Skin of body (tissue), 2 donors: ENCODE results near the gene MARCHF9. TPM values are rescaled to one million over a fixed set of nuclear protein-coding genes. Genes with fewer than 3 reads are reported as not detected.
"Not testable (repeated sequence)": the region's sequence is repeated elsewhere in the genome, so short reads cannot be mapped to it uniquely, and the experiment has no call there.

Experiments used
- DNase-seq: peaks from one replicate; lab custom pipeline; 2025; lab: John Stamatoyannopoulos, UW
- total RNA-seq: library from RNA; depleted of rRNA; stranded (reverse); fragments of >200 nt; gene quantifications from one replicate; pipeline ENCODE4 v1.2.3, GENCODE V29; 2014

Gene MARCHF9, protein sequence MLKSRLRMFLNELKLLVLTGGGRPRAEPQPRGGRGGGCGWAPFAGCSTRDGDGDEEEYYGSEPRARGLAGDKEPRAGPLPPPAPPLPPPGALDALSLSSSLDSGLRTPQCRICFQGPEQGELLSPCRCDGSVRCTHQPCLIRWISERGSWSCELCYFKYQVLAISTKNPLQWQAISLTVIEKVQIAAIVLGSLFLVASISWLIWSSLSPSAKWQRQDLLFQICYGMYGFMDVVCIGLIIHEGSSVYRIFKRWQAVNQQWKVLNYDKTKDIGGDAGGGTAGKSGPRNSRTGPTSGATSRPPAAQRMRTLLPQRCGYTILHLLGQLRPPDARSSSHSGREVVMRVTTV
- 5.9 TPM for total RNA-seq

DNA sequence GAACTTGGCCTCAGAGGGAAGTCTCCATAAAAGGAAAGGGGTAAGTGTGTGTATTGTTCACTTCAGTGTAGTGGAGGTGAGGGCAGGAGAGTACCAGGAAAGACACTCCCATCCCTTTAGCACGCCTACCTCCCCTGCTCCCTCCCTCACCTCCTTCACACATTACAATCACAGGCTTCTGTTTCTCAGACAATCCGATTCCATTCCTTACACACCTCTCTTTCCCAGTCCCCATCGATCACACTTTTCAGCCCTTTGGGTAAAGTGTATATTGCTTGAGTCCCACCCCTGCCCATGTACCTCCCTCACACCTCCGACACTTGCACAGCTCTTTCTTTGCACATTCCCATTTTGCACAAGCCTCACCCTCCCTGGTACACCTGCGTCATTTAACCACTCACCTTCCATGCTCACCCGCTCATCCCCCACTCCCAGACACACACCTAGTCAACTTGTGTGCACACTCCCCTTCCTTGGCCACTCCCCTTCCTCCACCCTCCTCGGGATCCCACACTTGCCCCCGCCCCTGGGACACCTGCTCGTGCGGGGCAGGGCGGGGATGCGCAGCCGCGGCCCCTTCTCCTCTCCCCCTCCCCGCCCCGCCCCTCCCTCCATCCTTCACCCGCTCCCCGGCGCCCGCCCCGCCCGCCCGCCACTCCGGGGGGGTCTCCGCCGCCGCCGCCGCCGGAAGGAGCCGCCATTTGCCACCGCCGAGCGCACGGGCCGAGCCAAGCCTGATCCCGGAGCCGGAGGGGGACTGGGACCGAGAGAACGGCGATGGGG, at the start of gene MARCHF9:
TSS of gene MARCHF9 (plus strand) at position 693 of the 783 bp plus-strand sequence. CDS start 426 bp downstream, outside the sequence.
- DNase-seq: no peak

DNA sequence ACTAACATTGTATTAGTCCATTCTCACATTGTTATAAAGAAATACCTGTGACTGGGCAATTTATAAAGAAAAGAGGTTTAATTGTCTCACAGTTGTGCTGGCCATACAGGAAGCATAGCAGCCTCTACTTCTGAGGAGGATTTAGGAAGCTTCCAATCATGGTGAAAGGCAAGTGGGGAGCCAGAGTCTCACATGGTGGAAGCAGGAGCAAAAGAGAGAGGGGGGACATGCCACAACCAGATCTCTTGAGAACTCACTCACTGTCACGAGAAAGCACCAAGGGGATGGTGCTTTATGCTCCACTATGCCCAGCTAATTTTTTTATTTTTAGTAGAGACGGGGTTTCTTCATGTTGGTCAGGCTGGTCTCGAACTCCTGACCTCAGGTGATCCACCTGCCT, 47.7 kb upstream of the MARCHF9 start:
- no peak for DNase-seq

DNA sequence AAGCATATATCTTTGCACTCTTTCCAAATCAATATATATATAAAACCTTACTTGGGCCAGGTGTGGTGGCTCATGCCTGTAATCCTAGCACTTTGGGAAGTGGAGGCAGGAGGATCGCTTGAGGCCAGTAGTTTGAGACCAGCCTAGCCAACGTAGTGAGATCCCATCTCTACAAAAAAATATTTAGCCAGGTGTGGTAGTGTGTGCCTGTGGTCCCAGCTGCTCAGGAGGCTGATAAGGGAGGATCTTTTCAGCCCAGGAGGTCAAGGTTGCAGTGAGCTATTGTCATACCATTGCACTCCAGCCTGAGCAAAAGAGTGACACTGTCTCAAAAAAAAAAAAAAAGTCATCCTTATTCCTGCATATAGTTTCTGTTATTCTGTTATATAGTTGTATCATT, 46.6 kb upstream of the MARCHF9 start:
- DNase-seq: no peak

DNA sequence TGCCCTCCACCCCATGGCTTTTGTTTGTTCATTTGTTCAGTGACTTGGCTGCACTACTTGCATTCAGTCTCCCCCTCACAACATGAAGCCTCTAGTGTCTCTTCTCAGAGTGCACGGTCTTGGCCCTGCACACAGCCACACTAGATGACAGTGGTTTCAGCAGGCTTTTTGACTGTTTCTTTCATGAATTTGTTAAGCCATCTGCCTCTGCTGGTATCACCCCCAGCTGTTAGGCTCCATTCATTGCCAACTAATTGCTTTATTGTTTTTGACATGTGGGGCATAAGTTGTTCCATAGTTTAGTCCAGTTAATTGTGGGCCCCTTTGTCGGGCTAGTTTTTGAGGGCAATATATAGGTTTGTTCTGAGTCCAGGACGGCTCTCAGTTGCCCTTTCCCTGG, 42.2 kb upstream of the MARCHF9 start:
- no peak for DNase-seq

DNA sequence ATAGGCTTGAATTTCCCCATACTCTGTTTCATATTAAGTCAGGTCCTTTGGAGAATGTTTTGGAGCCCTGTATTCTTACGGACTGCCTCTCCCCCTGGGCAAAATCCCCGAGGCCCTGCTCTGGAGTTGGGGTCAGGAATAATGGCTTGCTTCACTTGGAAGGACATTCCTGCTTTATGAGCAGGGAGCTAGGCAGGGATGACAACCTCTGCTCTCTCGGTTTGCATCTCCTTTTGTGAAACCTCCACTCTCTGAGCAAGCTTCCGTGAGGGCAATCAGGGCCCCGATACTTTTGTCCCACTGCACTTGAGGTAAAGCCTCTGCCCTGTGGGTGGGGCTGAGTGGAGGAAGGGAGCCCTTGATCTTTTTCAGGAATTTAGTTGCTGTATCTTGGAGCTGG, 41.7 kb upstream of the MARCHF9 start:
- no peak for DNase-seq

DNA sequence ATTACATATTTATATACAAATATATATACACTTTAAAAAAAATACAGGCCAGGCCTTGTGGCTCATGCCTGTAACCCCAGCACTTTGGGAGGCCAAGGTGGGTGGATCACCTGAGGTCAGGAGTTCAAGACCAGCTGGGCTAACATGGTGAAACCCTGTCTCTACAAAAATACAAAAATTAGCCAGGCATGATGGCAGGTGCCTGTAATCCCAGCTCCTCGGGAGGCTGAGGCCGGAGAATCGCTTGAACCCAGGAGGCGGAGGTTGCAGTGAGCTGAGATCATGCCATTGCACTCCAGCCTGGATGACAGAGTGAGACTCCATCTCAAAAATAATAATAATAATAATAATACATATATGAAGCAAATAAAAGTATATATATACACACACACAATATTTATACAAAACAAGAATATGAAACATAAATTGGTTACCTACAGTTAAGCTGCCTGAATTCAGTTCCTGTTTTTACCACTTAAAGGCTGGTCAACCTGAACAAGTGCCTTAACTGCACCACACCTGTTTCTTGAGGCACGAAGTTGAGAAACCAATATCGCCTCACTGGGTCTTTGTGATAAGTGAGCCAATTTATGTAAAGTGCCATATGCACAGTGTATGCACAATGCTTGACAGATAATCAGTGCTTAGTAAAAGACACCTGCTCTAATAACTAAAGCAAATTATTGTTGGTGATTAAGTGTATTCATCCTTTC, 39.7 kb upstream of the MARCHF9 start:
- not testable (repeated sequence) for DNase-seq

DNA sequence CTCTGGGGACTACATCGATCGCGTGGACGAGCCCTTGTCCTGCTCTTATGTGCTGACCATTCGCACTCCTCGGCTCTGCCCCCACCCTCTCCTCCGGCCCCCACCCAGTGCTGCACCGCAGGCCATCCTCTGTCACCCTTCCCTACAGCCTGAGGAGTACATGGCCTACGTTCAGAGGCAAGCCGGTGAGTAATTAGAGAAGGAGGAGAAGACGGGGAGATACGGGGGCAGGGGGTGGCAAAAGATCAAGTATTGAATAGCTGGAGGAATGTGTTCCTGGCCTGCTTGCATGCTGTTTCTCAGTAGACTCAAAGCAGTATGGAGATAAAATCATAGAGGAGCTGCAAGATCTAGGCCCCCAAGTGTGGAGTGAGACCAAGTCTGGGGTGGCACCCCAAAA, 39.1 kb upstream of the MARCHF9 start:
- DNase-seq: no peak

DNA sequence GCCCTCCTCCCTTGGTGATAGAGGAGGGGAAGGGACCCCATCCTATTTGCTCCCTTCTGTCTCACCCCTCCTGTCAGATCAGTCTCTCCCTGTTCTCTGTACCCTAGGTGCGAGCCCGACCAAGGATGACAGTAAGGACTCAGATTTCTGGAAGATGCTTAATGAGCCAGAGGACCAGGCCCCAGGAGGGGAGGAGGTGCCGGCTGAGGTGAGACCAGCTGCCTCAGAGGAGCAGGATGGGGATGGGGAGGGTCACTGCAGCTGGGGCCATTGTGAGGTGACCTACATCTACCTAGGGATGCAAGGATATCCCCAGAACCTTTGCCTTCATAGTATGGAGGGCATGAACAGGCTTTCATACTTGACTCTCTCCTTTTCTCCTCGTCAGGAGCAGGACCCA, 38.6 kb upstream of the MARCHF9 start:
- no peak for DNase-seq

DNA sequence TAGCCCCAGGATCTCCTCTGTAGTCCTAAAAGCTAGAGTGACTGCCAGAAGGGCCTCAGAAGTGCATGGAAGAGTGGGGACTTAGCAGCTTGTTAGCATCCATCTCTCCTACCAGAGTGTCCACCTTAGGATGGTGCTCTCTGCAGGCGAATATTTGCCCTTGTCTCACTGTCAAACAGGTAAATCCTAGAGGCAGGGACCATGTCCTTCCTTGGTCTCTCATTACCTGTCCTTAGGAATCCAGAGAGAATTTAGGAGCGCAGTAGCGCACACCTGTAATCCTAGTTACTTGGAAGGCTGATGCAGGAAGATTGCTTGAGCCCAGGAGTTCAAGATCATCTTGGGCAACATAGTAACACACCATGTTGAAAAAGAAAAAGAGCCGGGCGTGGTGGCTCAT, 37.8 kb upstream of the MARCHF9 start:
- DNase-seq: no peak

DNA sequence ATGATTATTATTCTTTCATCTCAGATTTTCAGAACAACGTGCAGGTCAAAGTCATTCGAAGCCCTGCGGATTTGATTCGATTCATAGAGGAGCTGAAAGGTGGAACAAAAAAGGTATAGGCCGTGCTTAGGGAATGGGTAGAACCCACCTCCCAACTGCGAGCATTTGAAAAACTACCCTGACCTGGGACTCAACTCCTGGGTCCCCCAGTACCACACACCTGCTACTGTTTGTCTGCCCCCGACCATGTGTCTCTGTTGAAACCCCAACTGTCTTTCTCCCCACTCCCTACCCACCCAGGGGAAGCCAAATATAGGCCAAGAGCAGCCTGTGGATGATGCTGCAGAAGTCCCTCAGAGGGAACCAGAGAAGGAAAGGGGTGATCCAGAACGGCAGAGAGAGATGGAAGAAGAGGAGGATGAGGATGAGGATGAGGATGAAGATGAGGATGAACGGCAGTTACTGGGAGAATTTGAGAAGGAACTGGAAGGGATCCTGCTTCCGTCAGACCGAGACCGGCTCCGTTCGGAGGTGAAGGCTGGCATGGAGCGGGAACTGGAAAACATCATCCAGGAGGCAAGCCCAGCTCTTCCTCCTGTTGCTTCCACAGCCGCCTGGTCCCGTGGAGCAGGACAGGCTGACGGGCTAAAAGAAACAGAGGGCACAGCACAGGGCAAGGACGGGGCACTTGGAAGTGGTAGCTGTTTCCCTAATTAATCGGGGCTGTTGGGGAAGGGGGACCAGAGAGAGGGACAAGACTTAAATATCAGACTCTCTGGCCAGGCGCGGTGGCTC, 36.9 kb upstream of the MARCHF9 start:
- no peak for DNase-seq

DNA sequence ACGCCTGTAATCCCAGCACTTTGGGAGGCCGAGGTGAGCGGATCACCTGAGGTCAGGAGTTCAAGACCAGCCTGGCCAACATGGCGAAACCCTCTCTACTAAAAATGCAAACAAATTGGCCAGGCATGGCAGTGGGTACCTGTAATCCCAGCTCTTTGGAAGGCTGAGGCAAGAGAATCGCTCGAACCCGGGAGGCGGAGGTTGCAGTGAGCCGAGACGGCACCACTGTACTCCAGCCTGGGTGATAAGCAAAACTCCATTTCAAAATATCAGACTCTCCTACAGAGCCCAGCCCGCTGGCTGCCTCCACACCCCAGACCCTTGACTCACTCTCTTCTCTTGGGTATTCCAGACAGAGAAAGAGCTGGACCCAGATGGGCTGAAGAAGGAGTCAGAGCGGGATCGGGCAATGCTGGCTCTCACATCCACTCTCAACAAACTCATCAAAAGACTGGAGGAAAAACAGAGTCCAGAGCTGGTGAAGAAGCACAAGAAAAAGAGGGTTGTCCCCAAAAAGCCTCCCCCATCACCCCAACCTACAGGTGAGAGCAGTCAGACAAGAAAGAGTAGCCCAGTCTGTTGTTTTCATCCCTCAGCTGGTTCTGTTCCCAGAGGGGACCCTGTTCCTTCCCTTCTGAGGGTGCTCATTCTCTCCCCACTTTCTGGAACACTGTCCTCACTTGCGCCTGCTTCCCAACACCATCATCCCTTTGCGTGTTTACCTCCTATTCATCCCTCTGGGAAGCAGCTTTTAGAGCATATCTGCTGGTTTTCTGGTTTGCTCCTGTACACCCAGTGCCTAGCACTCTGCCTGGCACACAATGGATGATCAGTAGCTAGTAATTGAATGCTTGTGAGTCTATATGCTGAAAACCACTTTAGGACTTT, 36.0 kb upstream of the MARCHF9 start:
- DNase-seq: no peak

DNA sequence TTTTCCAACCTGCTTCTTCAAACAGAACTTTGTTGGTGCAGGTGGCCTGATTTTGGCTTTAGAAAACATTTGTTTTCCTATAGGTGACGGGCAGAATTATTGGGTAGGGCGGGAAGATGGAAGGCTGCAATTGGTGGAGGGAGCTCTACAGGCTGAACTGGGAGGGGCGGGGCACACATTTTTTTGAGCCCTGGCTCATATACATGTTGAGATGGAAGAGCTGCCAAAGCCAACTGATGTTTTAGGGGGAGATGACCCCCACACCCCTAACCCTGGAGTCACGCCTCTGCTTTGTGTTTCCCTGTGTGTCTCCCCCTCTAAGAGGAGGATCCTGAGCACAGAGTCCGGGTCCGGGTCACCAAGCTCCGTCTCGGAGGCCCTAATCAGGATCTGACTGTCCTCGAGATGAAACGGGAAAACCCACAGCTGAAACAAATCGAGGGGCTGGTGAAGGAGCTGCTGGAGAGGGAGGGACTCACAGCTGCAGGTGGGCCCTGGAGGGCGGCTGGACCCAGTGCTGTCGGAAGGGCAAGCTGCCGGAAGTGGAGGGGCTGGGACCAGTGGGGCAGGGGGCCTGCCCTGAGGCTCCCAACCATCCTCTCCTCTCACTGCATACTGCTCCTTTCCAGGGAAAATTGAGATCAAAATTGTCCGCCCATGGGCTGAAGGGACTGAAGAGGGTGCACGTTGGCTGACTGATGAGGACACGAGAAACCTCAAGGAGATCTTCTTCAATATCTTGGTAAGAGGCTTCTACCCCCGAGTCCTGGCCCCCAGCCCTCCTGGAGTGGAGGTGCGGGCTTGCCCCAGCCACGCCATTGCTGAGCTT, 34.9 kb upstream of the MARCHF9 start:
- DNase-seq: no peak

DNA sequence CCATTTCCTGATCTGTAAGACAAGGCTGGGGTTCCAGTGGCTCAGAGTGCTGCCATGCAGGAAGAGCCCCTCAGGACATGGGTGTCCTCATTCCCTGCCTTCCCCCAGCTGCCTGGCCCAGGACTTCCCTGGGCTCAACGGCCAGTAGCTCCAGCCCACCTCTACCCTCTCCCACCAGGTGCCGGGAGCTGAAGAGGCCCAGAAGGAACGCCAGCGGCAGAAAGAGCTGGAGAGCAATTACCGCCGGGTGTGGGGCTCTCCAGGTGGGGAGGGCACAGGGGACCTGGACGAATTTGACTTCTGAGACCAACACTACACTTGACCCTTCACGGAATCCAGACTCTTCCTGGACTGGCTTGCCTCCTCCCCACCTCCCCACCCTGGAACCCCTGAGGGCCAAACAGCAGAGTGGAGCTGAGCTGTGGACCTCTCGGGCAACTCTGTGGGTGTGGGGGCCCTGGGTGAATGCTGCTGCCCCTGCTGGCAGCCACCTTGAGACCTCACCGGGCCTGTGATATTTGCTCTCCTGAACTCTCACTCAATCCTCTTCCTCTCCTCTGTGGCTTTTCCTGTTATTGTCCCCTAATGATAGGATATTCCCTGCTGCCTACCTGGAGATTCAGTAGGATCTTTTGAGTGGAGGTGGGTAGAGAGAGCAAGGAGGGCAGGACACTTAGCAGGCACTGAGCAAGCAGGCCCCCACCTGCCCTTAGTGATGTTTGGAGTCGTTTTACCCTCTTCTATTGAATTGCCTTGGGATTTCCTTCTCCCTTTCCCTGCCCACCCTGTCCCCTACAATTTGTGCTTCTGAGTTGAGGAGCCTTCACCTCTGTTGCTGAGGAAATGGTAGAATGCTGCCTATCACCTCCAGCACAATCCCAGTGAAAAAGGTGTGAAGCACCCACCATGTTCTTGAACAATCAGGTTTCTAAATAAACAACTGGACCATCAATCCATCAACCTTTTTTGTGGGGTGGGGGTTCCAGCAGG, 34.0 kb upstream of the MARCHF9 start:
- no peak for DNase-seq

DNA sequence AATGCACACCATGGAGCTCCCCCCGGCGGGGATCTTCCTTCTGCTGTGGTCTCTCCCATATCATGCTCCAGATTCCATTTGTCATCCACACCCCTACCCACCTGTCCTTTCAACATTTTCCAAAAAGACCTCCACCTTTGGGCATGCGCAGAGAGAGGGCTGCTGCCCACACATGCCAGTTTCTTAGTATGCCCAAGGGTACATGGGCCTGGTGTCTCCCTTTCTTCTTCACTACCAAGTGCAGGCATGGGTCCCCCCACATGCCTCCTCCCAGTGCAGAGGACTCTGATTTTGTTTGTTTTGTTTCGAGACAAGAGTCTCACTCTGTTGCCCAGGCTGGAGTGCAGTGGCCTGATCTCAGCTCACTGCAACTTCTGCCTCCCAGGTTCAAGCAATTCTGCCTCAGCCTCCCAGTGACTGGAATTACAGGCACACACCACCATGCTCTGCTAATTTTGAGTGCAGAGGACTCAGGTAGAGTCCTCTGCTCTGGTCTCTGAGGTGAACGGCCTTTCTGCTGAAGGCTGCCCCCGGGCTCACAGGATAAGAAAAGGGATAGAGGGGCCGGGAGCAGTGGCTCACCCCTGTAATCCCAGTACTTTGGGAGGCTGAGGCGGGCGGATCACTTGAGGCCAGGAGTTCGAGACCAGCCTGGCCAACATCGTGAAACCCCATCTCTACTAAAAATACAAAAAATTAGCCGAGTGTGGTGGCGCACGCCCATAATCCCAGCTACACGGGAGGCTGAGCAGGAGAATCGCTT, 32.9 kb upstream of the MARCHF9 start:
- not testable (repeated sequence) for DNase-seq

DNA sequence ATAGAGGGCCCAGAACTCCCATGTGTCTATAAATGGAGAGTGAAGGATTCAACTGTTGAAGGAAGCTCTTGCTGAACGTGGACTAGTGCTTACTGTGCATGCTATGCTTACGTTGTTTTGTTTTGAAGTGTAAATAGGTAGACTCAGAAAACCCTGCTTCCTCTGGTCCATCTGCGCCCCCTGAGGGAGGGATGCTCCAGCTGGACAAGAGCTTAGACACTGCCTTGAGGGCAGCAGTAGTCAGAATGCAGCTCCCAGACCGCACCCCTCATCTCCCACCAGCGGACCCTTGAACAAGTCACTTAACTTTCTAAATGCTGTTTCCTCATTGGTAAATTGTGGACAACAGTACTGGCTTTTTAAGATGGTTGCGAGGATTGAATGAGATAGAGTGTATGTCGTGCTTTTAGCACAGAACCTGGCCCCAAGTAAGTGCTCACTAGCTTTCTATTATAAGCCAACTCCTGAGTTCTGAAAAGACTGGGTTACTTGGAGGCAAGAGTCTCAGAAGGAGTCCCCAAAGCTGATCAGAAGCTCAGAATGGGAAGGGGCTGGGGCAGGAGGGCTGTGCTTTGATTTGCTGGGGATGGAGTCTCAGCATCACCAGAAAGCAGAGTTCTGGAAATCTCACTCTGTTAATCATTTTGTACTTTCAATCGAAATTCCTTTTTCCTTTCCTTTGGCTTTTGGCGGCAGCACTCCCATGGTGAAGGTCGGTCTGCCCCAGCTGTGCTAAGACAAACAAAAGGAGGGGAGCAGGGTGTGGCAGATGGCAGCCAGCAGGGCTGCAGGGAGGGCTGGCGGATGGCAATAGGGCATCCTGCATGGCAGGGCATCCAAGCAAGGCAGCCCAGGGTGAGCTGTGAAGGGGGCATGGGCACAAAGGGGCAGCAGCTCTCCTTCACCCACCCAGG, 31.9 kb upstream of the MARCHF9 start:
- DNase-seq: no peak

DNA sequence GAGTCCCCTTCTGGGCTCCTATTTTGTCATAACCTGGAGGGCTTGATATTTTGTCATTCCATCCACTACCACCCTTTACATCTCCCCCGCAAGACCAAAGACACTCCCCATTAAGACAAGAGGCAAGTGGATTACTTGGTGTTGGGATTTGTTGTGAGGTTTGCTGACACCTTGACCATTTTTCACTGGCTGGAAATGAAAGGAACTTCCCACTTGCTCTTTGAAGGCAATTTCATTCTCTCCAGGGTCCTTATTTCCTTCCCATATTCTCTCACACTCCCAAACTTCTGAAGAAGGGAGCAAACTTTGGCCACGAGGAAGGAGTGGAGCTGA, 31.3 kb upstream of the MARCHF9 start:
- no peak for DNase-seq
